Measurements from ENCODE around the gene IQCH.
"Not testable (repeated sequence)": the region's sequence is repeated elsewhere in the genome, so short reads cannot be mapped to it uniquely, and the experiment has no call there.

The IQCH gene

DNA sequence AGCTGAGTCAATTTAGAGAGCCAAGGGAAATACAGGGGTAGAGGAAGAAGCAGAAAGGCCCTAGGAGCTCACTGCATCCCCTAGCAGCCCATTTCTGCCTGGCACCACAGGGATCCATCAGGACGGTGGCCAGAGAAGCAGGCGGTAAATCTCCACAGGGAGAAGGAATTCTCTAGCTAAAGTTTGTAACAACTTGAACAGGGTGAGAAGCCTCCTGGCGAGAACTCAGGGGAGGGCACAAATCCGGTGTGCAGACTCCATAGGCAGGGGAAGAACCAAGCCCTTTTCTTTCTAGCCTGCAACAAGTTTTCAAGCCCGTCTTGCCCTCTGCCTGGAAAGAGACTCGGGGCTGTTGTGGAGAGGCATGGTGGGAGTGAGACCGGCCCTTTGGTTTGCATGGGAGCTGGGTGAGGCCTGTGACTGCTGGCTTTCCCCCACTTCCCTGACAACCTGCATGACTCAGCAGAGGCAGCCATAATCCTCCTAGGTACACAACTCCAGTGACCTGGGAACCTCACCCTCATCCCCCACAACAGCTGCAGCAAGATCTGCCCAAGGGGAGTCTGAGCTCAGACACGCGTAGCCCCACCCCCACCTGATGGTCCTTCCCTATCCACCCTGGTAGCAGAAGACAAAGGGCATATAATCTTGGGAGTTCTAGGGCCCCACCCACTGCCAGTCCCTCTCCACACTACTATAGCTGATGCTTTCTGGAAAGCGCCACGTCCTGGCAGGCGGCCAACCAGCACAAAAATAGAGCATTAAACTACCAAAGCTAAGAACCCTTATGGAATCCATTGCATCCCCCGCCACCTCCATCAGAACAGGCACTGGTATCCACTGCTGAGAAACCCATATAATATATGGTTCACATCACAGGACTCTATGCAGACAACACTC, 182.0 kb downstream of the IQCH start:
- not testable (repeated sequence) for H3K9me3 ChIP-seq (ENCODE audit: low read length); H3K36me3 ChIP-seq (ENCODE audit: insufficient read depth, low read length); H3K4me3 ChIP-seq (ENCODE audit: low read length); H2AFZ ChIP-seq (ENCODE audit: low read depth, low read length); H3K27me3 ChIP-seq (ENCODE audit: insufficient read depth, low read length); H3K4me1 ChIP-seq (ENCODE audit: insufficient read depth, low read length)

DNA sequence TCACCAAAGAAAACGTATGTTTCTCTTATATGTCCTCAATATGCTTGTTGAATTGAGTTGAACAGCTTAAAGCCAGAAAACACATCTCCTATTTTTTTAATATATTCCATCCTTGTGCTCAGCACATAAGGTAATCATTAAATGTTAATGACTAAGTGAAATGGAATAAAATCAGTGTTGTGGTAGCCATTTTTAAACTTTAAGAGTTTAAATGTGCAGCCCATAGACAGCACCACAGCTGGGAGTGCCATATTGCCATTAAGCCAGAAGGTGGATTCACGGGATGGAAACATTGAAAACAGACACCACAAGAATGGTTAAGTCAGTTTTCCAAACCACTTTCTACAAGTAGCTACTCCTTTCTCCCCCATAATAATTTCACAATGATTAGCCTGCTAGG, 189.5 kb downstream of the IQCH start:
- Histone ChIP-seq H3K9me3 (ENCODE audit: low read length) (no peaks in the 10 kb centered on the region), H3K36me3 (ENCODE audit: insufficient read depth, low read length) (no peaks in the 10 kb centered on the region), H3K27me3 (ENCODE audit: insufficient read depth, low read length) (no peaks in the 10 kb centered on the region), H3K4me1 (ENCODE audit: insufficient read depth, low read length) (no peaks in the 10 kb centered on the region), H2AFZ (ENCODE audit: low read depth, low read length) (no peak overlapping the region), H3K4me3 (ENCODE audit: low read length) (no peak overlapping the region)

DNA sequence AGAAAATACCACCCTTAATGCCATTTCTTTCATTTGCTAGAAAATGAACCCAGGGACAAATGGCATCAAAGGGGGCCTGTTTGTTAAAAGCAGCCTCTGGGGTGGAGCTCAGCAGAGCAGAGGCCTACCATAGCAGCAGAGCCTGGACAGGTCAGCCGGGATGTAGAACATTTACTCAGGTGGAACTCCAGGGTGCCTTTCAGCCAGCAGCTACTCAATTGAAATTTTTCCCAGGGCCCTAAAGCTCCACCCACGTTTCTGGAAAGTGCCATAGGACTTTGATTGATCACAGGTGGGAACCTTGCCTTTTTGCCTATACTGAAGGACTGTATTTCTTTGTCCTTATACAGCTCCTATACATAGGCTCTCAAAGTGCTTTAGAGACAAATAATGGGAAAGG, 191.9 kb downstream of the IQCH start:
- H3K36me3 ChIP-seq (ENCODE audit: insufficient read depth, low read length), result no peaks in the 10 kb centered on the region
- no peaks in the 10 kb centered on the region for H3K4me1 ChIP-seq (ENCODE audit: insufficient read depth, low read length)
- H3K4me3 ChIP-seq (ENCODE audit: low read length), result no peak overlapping the region
- H3K27me3 ChIP-seq (ENCODE audit: insufficient read depth, low read length), result no peaks in the 10 kb centered on the region
- H2AFZ ChIP-seq (ENCODE audit: low read depth, low read length), result no peak overlapping the region
- H3K9me3 ChIP-seq (ENCODE audit: low read length), result no peaks in the 10 kb centered on the region

DNA sequence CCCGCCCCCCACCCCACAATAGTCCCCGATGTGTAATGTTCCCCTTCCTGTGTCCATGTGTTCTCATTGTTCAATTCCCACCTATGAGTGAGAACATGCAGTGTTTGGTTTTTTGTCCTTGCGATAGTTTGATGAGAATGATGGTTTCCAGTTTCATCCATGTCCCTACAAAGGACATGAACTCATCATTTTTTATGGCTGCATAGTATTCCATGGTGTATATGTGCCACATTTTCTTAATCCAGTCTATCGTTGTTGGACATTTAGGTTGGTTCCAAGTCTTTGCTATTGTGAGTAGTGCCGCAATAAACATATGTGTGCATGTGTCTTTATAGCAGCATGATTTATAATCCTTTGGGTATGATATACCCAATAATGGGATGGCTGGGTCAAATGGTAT, 193.8 kb downstream of the IQCH start:
- H2AFZ ChIP-seq (ENCODE audit: low read depth, low read length); H3K36me3 ChIP-seq (ENCODE audit: insufficient read depth, low read length); H3K27me3 ChIP-seq (ENCODE audit: insufficient read depth, low read length); H3K4me1 ChIP-seq (ENCODE audit: insufficient read depth, low read length); H3K4me3 ChIP-seq (ENCODE audit: low read length); H3K9me3 ChIP-seq (ENCODE audit: low read length): not testable (repeated sequence)

DNA sequence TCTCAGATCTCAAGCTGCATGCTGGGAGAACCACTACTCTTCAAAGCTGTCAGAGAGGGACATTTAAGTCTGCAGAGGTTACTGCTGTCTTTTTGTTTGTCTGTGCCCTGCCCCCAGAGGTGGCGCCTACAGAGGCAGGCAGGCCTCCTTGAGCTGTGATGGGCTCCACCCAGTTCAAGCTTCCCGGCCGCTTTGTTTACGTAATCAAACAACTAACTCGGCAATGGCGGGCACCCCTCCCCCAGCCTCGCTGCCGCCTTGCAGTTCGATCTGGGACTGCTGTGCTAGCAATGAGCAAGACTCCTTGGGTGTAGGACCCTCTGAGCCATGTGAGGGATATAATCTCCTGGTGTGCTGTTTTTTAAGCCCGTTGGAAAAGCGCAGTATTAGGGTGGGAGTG, 199.1 kb downstream of the IQCH start:
- H3K9me3 ChIP-seq (ENCODE audit: low read length), result not testable (repeated sequence)

DNA sequence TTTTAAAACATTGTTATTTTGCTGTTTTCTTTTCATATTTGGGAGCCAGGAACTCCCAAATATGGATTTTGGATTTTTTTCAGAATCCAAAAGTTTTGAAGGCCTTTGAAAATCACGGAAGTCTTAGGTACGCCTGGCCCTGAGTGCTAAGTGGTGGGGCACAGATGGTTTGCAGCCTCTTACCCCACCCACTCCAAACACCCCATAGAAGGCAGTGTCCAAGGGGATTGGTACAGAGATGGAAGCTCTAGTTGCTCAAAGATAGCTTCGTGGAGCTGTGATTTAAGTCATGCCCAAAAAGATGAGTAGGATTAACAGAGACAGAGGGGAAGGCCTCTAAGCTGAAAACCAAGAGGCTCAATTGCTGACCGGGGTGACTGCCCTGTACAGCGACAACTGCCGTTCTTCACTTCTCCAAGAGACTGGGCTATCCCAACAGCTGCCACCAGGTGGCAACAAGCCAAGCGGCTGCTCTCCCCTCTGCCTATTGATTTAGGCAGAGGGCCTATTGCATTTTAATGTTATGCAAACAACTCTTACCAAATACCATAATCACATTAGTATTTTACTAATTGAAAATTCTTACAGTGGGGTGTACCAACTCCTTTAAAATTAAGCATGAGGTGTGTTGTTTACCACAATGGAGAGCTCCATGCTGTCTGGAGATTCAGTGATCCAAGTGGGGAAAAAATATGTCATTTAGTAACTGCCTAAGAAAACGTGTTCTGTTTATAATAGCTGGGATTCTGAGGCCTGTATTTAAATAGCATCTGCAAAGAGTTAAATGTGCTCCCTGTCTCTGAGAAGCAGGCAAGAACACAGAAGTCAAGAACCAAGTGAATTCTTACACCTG, 202.3 kb downstream of the IQCH start:
- H3K4me1 ChIP-seq (ENCODE audit: insufficient read depth, low read length), result no peaks in the 10 kb centered on the region
- no peaks in the 10 kb centered on the region for H3K27me3 ChIP-seq (ENCODE audit: insufficient read depth, low read length)
- no peaks in the 10 kb centered on the region for H3K9me3 ChIP-seq (ENCODE audit: low read length)
- H3K4me3 ChIP-seq (ENCODE audit: low read length), result no peak overlapping the region
- H2AFZ ChIP-seq (ENCODE audit: low read depth, low read length), result no peak overlapping the region
- H3K36me3 ChIP-seq (ENCODE audit: insufficient read depth, low read length), result no peaks in the 10 kb centered on the region

More for the DNA sequence above, 199.1 kb downstream of the IQCH start:
- not testable (repeated sequence) for H3K4me3 ChIP-seq (ENCODE audit: low read length); H3K4me1 ChIP-seq (ENCODE audit: insufficient read depth, low read length); H2AFZ ChIP-seq (ENCODE audit: low read depth, low read length); H3K27me3 ChIP-seq (ENCODE audit: insufficient read depth, low read length); H3K36me3 ChIP-seq (ENCODE audit: insufficient read depth, low read length)

DNA sequence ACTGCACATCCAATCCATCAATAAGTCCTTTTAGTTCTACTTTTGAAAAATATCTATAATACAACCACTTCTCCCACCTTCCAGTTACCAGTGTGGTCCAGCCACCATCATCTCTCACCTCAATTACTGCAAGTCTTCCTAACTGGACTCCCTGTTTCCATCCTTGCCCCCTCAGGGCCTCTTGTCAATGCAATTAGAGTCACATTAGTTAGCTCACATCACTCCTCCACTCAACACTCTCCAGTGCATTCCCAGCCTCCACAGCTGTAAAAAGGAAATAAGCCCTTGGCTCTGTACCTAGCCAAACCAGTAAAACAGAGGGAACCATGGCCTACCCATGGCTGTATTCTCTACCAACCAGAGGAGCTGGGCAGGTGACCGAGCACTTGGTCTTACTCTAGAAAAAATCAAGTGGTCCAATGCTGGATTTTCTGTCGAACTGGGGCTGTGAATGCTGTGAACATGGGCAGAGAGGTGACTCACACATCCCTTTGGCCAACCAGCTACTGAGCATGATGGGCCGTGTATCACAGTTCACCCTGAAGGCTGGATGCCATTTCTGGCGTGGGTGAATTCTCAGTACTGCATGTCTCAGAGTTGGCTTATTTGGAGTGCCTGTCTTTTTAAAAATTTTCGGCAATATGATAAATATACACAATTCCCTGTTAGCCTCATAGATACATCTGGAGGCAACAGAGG, 203.9 kb downstream of the IQCH start:
- no peak overlapping the region for H3K4me3 ChIP-seq (ENCODE audit: low read length)
- H3K36me3 ChIP-seq (ENCODE audit: insufficient read depth, low read length), result no peaks in the 10 kb centered on the region
- no peaks in the 10 kb centered on the region for H3K4me1 ChIP-seq (ENCODE audit: insufficient read depth, low read length)
- no peak overlapping the region for H2AFZ ChIP-seq (ENCODE audit: low read depth, low read length)
- H3K27me3 ChIP-seq (ENCODE audit: insufficient read depth, low read length), result no peaks in the 10 kb centered on the region
- H3K9me3 ChIP-seq (ENCODE audit: low read length), result no peaks in the 10 kb centered on the region

DNA sequence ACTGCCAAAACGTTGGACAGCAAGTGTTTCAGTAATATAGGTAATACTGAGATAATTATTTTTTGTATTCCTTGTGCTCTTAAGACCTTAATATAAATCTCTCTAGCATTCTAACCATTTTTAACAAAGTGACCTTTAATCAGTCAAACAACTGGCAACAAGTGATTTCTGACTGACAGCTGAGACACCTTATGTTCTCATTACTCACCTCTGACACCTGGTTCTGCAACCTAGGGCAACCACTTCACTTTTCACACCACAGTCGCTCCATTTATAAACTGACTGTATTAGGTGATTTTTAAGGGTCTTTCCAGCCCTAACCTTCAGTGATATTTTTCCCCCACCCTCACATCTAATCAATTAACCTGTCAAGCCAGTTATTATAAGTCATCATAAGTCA, 205.9 kb downstream of the IQCH start:
- Histone ChIP-seq H3K36me3 (ENCODE audit: insufficient read depth, low read length) (no peaks in the 10 kb centered on the region), H3K4me1 (ENCODE audit: insufficient read depth, low read length) (no peaks in the 10 kb centered on the region), H3K4me3 (ENCODE audit: low read length) (no peak overlapping the region), H3K27me3 (ENCODE audit: insufficient read depth, low read length) (no peaks in the 10 kb centered on the region), H2AFZ (ENCODE audit: low read depth, low read length) (no peak overlapping the region), H3K9me3 (ENCODE audit: low read length) (no peaks in the 10 kb centered on the region)

DNA sequence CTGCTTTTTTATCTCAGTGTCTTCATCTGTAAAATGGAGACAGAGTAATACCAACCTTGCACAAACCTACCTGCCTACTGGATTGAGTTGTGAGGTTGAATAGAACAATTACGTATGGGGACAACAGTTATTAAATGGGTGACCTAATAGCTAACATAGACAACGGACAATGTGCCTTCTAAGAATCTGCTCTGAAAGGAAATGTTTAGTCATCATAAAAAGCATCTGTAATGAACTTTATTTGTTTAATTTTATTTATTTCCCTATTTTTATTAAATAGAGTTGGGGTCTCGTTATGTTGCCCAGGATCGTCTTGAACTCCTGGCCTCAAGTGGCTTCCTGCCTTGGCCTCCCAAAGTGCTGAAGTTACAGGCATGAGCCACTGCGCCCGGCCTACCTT, 207.1 kb downstream of the IQCH start:
- Histone ChIP-seq H2AFZ (ENCODE audit: low read depth, low read length) (no peak overlapping the region), H3K4me3 (ENCODE audit: low read length) (no peak overlapping the region), H3K27me3 (ENCODE audit: insufficient read depth, low read length) (no peaks in the 10 kb centered on the region), H3K4me1 (ENCODE audit: insufficient read depth, low read length) (no peaks in the 10 kb centered on the region), H3K36me3 (ENCODE audit: insufficient read depth, low read length) (no peaks in the 10 kb centered on the region), H3K9me3 (ENCODE audit: low read length) (no peaks in the 10 kb centered on the region)

DNA sequence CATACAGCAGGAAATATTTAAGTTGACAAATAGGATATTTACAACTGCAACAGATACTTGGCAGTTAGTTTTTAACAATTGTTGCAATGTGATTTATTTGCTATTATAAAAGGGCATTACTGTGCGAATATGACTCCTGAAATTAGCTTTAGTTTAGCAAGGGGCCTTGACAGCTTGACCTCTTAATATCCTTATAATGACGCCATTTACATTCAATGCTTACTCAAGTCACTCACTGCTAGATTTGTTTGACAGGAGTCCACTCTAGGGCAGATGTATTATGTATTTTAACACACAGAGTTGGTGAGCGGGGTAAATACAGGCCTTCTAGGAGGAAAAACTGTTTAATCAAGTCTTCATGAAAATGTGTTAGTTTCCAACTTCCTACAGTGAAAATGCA, 208.3 kb downstream of the IQCH start:
- Histone ChIP-seq H2AFZ (ENCODE audit: low read depth, low read length) (no peak overlapping the region), H3K4me3 (ENCODE audit: low read length) (no peak overlapping the region), H3K4me1 (ENCODE audit: insufficient read depth, low read length) (no peaks in the 10 kb centered on the region), H3K36me3 (ENCODE audit: insufficient read depth, low read length) (no peaks in the 10 kb centered on the region), H3K9me3 (ENCODE audit: low read length) (no peaks in the 10 kb centered on the region), H3K27me3 (ENCODE audit: insufficient read depth, low read length) (no peaks in the 10 kb centered on the region)

DNA sequence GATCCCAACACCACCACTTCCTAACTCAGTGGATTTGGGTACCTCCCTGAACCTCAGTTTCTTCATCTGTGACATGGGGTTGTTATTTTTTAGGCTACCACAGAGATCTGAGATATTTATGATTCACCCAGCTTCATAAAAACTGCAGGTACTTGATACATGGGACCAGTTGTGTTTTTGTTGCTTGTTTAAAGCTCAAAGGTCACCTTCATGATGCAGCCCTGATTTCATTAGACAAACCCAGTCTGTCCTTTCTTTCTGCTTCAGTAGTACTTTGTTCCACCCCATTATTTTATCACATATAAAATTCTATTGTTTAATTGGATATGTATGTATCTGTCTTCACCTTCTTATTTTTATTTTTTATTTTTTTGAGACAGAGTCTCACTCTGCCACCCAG, 208.9 kb downstream of the IQCH start:
- H3K9me3 ChIP-seq (ENCODE audit: low read length), result no peaks in the 10 kb centered on the region
- no peaks in the 10 kb centered on the region for H3K36me3 ChIP-seq (ENCODE audit: insufficient read depth, low read length)
- no peaks in the 10 kb centered on the region for H3K27me3 ChIP-seq (ENCODE audit: insufficient read depth, low read length)
- no peak overlapping the region for H2AFZ ChIP-seq (ENCODE audit: low read depth, low read length)
- no peaks in the 10 kb centered on the region for H3K4me1 ChIP-seq (ENCODE audit: insufficient read depth, low read length)
- no peak overlapping the region for H3K4me3 ChIP-seq (ENCODE audit: low read length)

DNA sequence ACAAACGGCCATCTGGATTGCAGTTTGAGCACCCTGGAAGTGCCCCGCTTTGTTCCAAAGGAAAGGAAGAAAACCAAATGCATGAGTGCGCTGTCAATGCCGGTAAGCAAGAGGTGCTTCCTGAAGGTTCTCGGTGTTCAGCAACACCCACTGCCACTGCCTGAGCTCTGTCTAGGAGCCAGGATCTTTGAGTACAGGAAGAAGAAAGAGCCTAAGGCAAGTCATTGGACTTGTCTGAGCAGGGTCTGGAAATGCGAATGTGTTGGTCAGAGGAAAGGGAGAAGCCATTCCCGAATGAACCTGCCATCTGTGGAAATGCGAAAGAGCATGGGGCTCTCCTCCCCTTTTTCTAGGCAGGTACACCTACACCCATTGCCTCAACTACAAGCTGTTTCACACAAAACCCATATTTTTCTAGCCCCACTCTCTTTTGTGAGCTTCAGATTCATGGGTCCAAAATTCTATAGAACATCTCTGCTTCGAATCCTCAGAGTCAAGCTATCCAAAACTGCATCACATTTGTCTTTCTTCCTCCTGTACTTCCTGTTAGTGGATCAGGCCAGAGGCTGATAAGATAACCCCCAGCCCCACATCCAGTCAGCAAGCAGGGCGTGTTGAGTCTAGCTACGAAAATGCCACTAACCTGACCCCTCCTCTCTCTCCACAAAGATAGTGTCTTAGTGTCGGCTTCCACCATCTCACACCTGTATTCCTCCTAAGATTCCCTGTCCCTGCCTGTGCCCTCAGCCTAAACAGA, 210.8 kb downstream of the IQCH start:
- H3K27me3 ChIP-seq (ENCODE audit: insufficient read depth, low read length), result no peaks in the 10 kb centered on the region
- no peak overlapping the region for H3K4me3 ChIP-seq (ENCODE audit: low read length)
- no peak overlapping the region for H2AFZ ChIP-seq (ENCODE audit: low read depth, low read length)
- no peaks in the 10 kb centered on the region for H3K4me1 ChIP-seq (ENCODE audit: insufficient read depth, low read length)
- no peaks in the 10 kb centered on the region for H3K9me3 ChIP-seq (ENCODE audit: low read length)
- H3K36me3 ChIP-seq (ENCODE audit: insufficient read depth, low read length), result no peaks in the 10 kb centered on the region

Data from neuron (in vitro differentiated cells).